Inflammatory macrophage treated with lipopolysaccharide for 4 hours (primary cell): ENCODE data around the gene CPTP.

ENCODE experiments used
- DNase-seq: peaks from one replicate; pipeline ENCODE4 v3.0.0-alpha.2; 2020

Gene CPTP

DNA sequence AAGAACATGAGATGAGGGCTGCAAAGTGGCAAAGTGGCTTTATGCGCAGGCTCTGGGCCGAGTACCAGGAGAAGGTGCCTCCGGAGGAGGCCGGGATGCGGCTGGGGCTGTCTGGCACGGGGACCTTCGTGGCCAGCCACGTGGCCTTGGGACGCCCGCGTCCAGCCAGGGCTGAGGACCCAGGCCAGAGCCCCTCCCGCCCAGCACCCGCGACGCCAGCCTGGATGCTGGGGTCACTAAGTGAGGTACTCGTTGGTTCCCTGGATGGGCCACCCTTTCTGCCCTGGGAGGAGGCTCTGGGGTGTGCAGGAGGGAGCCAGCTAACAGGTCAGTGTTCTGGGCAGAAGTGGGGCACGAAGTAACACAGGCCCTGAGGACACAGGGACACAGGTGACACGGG, 31.8 kb upstream of the CPTP start:
- DNase-seq: no peak

DNA sequence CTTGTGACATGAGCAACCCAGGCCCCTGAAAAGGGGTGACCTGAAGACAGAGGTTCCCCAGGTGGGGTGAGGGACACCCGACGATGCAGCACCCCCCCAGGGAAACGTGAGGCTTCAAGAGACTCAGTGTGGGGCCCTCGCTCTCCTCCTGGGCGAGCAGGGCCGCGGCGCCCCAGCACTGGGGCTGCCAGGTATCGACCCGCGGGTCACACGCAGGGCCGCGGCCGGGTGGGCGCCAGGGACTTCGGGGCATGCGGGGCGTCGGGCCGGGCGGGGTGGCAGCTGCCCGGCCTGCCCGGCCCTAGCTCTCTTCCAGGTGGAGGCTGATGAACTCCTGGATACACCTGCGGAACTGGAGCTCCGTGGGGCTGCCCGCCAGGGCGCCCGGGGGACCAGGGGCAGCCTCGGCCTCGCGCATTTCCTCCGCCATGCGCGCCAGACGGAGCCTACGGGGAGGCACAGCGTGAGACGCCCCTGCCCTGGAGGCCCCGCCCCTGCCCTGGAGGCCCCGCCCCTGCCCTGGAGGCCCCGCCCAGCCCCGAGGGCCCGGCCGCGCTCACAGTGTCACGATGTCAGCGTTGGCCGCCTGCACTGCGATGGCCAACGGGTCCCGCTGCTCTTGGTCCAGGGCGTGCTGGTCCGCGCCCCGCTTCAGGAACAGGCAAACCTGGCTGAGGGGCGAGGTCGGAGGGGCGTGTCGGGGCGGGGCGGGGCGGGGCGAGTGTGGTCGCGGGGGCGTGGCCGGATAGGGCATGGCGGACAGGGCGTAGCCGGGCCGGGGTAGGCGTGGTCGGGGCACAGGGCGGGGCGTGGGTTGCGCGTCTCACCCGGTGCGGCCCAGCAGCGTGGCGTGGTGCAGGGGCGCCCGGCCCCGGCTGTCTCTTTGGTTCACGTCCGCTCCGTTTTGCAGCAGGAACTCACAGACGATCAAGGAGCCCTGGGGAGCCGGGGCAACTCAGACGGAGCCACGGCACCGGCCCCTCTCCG, 31.0 kb upstream of the CPTP start:
- DNase-seq: no peak

DNA sequence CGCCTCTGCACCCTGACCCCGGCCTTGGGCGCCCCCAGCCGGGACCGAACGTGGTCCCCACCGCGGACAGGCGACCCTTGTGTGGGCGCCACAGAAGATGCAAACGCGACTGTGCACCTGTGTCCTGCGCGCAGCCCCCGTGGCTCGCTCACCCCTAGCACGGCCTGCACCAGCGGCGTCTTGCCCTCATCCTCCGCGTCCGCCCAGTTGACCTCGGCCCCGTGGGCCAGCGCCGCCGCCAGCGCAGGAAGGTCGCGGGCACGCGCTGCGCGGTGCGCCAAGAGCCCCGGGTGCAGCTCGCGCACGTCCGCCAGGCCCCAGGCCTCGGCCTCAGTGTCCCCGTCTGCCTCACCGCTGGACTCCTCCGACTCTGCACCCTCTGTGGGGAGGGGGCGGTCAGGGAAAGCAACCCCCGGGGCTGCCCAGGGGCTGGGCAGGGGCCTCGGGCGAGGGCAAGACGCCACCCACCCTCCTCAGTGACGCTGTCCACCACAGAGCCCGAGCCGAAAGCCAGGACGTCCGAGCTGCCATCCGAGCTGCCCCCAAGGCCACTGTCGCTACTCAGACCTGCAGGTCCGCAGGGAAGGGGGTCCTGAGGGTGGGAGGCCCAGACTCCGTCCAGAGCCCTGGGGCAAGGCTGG, 30.2 kb upstream of the CPTP start:
- DNase-seq: no peak

DNA sequence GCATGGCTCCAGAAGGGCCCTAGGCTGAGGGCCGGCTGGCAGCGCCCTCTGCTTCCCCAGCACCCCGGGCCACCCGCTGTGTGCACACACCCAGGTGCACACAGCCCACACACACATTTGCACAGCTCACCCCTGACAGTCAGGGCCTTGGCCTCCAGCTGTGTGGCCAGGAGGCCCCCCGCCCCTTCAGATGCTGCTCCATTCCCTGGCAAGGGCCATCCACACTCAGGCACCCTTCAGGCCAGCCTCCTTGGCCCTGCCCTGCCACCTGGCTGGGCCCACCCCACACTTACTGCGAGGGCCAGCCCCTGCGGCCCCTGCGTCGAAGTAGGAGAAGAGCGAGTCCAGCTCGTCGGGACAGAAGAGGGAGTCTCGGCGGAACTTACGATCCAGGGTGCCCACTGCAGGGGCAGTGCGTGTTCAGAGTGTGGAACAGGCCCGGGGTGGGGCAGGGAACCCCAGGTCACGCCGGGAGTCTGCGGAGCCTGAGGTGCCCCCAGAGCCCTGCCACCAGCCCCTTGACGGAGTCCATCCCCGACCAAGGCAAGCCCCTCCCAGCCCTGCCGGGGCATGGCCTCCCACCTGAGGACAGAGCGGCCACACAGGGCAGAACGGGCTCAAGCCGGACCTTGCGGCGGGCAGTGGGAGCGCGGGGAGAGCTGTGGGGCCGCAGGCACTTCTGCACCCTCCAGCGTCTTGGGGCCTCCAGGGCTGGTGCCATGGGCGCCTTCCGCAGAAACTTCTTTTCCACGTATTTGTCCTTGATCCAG, 29.3 kb upstream of the CPTP start:
- DNase-seq: no peak

DNA sequence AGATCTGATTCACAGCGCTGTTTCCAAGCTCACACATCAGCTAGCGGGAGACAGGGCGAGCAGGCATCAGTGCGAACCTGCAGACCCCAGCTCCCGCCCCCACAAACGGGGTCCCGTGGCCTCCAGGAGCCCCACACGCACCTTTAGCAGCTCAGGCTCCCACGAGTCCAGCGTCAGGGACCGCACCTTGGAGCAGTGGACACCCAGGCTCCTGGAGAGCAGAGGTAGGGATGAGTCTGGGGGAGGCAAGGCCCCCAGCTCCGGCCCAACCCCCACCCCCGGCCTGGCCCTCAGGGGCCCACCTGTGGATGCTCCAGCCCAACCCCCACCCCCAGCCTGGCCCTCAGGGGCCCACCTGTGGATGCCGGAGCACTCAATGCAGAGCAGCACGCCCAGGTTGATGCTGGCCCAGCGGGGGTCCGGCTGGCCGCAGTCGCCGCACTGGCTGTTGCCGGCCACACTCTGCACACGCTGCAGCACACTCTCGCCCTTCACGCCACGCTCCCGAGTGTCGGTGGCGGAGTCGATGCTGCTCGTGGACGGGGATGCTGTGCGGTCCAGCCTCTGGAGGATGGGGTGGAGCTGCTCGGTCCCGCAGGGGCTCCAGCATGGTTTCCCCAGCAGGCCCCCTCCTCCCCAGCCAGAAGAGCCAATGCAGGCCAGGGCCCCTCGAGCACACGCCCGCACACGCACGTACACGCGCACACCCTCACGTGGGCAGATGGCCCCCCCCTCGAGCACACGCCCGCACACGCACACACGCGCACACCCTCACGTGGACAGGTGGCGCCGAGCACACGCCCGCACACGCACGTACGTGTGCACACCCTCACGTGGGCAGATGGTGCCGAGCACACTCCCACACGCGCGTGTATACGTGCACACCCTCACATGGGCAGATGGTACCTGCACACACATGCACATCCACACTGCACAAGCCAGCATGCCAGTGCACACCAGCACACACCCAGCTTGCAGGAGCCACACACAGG, 28.2 kb upstream of the CPTP start:
- no peak for DNase-seq

DNA sequence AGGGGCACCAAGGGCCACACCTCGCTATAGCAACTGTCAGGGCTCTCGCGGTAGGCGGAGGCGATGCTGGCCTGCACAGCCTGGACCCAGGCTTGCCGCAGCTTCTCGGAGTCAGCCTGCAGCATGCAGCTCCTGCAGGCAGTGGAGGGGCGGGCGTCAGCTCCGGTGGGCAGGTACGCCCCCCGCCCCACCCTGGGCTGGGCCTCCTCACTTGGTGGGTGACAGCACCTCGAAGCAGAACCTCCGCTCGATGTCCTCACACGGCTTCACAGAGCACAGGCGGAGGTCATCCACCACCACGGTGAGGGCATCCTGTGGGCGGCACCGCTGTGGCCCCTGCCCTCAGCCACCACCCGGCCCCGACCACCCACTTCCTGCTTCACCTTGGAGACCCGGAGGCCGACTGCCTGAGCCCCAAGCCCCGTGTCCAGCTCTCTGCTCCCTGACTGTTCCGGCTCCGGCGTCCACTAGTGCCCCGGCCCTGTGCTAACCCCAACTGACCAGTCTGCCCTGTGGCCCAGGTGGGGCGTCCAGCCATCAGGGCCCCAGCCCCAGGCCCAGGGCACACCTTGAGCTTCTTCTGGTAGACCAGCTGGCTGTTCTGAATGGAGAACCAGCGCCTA, 26.7 kb upstream of the CPTP start:
- no peak for DNase-seq

DNA sequence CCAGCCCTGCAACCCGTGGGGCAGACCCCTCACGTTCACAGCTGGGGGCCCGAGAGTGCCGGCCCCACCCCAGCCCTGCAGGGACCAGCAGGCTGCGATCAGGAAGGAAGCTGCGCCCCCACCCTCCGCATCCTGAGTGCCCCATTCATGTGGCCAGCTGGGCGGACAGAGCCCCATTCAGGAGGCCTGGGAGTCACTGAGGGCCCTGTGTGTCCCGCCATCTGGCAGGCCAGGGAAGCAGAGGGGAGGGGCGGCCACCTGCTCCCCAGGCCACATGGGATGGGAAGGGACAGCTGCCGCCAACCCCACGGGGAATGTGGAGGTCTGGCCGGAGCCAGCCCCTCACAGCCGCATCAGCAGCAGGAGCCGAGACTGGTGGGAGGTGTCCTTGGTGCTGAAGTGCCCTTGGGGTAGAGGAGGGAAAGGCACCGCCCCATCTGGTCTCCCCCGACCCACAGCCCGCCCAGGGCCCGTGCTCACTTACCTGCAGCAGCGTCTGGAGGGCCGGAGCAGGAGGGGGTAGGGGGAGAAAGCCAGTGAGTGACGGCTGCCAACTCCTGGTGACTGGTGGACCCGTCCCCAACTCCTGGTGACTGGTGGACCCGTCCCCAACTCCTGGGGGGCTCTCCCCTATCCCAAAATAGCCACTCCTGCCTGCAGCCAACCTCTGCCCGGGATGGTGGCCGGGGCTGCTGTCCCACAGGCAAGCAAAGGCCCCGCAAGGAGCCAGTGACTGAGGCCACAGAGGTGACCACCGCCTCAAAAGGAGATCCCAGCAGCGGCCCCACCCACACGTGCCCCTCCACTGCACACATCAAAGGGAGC, 25.5 kb upstream of the CPTP start:
- no peak for DNase-seq

DNA sequence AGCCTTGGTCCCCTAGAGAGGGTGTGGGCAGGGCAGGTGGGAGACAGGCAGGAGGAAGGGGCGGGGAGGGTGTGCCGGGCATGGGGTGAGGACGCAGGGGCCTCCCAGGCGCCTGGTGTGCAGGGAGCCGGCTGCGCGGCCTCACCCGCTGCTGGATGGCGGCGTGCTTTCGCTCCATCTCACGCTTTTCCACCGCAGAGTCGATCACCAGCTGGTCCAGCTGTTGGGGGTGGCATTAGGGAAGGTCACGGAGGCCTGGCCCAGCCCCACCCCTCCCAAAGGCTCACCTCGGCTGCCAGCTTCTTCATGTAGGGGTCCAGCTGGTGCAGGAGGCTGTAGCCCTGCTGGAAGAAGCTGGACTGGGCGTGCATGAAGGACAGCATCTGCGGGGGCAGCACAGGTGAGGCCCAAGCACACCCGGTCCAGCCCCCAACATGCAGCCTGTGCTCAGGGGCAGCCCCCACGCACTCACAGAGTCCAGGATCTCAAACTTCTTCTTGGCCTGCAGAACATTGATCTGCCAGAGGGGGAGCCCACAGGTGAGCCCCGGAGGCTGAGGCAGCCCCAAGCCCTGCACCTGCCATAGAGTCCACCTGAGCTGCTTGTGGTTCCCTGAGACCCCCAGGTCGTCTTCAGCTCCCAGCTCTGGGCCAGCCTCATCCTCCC, 24.8 kb upstream of the CPTP start:
- DNase-seq: no peak

DNA sequence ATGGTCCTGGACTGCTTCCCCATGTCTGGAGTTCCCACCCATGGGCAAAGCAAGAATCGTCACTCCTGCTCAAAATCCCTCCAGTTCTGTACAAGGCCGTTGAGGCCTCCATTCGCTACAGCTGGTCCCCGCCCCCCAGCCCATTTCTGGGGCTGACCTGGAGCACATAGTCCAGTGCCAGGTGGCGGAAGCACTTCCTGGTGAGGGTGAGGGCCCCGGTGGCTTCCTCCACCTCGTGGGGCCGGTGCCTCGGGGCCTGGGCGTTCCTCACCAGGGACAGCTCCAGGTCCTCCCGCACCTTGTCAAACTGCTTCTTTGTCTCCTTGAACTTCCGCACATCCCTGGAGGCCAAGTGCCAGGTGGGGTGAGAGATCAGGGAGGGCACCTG, 24.3 kb upstream of the CPTP start:
- DNase-seq: no peak

DNA sequence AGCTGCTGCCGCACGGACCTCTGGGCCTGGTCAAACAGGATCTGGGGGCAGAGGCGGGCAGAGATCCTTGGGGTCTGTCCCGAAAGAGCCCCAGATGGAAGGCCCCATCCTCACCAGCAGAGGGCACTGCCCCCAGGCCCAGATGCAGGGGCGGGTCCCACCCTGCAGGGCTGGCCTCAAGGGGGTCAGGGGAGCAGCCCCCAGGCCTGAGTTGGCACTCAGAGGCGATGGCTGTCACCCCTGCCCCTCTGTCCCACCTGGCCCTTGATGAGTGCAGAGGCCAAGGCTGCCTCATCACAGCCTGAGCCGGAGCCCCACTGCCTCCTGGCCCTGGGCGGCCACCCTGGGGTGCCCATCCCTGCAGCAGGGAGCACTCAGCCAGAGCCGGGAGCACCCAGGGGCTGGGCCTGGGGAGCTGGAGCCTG, 22.6 kb upstream of the CPTP start:
- DNase-seq: no peak

DNA sequence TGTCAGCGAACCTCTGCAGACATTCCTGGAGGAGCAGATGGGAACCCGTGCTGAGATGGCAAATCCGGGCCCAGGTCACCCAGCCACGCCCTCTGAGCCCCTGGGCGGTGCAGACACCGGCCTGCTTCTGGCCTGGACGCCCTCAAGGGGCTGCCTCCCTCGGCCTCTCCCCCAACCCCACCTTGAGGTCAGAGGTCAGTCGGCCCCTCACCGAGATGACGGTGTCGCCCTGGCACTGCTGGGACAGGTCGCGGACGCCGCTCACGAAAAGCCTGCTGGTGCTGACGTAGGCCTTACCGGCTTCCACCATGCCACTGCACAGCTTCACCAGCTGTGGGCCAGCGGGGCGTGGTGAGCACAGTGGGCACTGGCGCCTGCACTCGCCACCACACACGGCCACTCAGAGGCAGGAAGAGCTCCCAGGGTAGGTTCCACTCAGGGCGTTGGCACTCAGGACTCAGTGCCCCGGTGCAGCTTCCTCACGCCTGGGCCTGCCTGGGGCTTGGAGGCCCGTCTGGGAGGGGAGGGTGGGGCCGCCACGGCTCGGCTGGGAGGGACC, 21.6 kb upstream of the CPTP start:
- DNase-seq: no peak

DNA sequence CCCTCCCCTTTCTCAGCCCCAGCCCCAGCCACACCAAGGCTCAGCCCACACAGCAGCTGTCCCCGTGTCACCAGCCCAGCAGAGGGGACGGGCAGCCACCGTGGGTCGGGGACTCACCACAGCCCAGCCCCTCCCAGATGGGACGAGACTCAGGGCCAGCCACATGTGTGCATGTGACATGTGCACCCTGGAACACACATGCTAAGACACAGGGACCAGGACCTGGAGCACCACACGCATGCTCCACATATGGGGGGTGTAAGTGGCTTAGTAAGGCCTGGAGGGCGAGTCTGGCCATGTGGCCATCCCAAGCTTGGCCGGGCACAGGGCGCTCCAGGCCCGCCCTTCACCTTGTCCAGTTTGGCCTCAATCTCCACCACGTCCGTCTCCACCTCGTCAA, 20.9 kb upstream of the CPTP start:
- no peak for DNase-seq

DNA sequence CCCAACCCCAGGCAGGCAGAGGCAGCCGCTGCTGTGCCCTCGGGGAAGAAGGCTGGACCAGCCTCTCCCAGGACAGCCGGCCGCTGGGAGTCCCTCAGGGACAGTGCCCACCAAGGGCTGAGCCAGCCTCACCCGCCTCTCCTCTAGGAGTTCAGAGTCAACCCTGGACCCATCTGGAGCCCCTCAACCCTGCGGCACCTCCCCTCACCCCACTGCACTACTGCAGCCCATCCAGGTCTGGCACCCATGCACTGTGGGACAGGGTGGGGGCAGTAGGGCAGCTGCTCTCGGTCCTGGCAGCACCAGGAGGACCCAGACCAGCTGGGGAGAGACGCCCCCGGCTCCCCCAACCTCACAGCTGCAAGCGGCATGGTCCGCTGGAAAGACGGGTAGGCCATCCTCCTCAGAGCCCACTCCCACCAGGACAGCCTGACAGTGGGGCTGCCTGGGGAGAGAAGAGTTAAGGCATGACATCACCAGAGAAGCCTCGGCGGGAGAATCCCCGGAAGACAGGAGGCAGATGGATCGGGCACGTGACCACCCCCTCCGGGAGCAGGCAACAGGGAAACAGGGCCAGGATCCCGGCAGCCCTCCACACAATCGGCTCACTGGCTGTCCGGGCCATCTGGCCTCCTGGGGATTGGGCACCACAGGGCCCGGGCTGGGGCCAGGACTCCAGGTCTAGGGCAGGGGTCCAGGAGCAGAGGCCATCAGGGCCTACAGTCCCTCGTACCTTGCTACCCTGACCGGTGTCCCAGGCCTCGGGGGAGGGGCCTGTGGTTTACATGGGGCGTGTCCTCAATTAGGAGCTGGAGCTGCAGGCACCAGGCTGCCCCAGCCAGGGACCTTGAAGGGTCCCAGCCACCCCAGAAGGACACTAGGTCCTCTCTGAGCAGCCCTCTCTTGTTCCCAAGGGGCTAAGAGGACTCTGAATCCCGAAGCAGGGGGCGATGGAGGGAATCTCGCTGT, 20.0 kb upstream of the CPTP start:
- peak; percentile 40 for DNase-seq

DNA sequence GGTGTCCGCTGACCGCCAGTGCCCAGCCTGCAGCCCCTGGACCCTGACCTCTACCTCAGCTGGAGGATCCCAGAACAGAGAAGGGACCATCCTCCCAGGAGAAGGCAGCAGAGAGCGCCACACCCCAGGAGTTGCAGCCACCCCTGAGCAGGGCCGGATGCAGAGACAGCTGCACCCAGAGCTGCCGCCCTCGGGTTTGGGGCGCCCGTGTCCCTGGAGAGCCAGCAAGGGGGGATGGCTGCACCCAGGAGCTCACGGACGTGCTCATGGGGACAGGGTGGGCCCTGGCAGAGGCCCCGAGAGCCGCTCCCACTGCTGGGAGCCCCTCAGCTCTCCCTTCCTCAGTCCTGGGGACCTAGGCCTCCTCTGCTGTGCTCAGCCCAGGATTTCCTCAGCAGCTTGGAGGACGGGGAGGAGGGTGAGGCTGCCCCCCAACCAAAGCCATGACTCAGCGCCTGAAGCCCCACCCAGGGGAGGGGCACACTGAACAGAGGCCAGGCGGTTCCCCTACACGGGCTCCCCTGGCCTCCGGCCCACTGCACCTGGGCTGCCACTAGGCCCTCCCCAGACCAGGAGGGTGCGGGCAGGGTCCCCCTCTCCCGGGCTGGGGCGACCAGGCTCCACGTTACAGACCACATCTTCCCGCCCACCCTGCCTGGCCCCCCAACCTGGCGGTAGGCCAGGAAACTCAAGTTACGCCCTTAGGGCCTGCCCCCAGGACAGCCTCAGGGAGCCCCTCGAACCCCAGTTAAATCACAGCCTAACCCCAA, 19.1 kb upstream of the CPTP start:
- DNase-seq: peak; percentile 53

DNA sequence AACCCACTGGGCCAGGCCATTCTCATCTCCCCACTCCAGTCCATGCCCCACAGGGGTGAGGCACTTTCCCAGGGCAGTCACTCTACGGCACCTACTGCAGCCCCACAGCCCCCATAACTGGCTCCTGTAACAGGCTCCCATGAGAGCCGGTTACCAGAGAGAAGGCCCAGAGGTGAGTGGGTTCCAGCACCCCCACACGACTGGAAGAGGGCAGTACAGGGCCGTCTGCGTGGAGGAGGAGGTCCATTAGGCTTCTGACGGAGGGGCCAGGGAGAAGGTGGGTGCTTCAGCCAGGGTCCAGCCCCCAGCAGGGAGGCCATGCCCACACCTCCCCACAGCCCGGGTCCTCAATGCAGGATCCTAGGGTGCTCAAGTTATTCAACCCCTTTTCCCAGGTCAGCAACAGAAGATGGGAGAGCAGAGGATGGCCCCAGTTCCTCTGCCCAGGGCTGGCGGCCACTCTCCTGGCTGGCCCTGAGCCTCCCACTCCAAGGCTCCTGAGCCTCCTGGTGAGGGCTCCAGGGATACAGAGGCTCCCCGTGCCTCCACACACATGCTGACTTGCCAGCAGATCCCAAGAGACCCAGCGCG, 18.4 kb upstream of the CPTP start:
- no peak for DNase-seq

DNA sequence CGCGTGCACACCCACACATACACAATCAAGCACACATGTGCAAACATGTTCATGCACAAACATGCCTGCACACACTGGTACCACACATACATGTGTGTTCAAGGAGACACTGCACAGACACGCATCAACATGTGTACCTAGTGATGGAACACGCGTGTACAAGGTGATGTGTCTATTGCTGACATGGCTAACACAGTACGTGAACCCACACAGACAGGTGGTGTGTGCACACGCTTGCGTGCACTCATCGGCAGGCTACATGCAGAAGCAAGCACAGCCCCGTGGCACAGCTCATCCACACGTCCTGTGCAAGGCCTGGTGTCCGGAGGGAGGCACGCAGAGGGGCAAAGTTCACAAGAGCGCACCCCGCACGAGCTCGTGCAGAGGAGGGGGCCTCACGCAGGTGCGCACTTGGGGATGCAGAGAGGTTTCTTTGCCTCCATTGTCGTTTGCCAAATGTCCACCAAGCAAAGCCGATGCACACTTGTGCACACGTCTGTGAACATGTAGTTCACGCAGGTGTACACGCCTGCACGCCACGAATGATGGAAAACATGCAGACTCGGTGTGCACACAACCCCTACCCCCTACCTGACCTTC, 17.8 kb upstream of the CPTP start:
- no peak for DNase-seq
